ENCODE measurements around the gene FARSB.

Gene FARSB

GRCh38 chr2:222548992-222549391 is 106.9 kb downstream of the FARSB start:
- DNase-seq (ENCODE audit: low read depth in 2 of 2) = no peak

DNA sequence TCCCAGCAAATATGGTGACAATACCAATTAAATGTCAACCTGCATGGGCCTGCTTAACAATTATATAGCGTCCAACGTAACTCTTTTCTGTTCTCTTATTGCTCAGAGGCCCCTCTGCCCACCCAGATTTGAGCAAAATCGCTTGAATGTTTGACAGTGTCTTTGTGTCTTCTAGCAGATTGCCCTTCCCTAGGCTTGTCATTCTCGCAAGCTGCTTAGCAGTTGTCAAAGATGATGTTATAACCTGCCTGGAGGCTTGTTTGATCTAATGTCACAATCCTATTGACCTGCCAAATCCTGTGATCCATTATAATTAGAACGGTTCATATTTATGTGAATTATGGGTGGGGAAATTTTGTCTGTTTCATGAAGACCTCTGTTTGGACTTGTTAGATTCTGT is 108.8 kb downstream of the FARSB start:
- no peak for DNase-seq (ENCODE audit: low read depth in 2 of 2)

DNA sequence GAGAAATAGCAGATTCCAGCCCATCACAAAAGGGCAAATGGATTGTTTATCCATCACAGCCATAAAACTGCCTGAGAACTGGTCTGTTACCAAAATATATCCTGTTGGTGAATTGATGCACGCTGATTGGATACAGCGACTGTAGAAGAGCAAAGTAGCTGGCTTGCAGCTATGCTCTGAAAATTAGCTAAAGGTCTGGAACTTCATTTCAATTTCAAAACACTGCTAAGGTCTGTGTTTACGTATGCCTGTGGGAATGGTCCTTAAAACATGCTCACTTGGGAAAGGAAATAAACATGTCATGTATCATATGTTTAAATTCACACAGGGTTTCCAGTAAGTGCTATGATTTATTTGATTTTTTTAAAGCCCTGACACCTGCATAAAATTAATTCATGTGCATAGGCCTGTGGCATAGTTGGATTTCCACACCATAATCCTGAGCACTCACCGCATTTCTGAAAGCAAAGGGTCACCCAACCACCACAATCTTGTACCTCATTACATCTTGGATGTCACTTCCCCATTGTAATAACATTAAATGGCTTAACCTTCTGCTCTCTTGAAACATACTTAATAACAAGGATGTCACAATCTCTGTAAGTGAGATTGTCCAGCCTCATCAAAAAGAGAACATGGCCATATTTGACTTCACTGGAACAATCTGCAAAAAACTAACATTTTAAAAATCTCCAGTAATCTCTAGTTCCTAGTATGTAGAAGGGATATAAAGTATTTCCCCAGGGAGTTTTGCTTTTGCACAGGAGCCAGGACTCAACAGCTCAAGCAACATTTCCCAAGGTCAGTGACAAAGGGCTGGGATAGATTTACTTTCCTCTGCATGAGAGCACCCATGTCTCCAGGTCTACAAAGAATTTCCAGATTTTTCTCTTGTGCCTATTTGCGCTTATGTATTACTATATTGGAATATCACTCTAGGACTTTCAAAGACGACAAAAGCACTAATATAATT is 109.8 kb downstream of the FARSB start:
- no peak for DNase-seq (ENCODE audit: low read depth in 2 of 2)

DNA sequence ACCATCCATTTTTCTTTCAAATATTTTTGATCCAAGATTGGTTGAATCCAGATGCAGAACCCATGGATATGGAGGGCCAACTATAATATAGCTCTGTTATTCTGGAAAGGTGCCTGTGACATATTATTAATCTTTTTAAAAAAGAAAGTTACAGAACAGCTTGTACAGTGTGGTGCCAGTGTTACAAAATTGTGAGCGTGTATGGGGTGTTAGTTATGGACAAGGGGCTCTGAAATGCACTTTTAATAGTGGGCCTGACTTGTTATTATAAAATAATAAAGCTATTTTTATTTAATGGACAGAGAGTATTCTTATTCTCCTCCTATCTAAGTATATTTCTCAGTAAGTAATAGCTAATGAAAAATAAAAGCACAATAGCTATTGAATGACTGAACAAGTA is 111.2 kb downstream of the FARSB start:
- no peak for DNase-seq (ENCODE audit: low read depth in 2 of 2)

- no peak for DNase-seq (ENCODE audit: low read depth in 2 of 2)
These were observed 117.4 kb downstream of the FARSB start for GRCh38 chr2:222538535-222538934.

- DNase-seq (ENCODE audit: low read depth in 2 of 2) = no peak
These were observed 120.4 kb downstream of the FARSB start for GRCh38 chr2:222535477-222535876.

DNA sequence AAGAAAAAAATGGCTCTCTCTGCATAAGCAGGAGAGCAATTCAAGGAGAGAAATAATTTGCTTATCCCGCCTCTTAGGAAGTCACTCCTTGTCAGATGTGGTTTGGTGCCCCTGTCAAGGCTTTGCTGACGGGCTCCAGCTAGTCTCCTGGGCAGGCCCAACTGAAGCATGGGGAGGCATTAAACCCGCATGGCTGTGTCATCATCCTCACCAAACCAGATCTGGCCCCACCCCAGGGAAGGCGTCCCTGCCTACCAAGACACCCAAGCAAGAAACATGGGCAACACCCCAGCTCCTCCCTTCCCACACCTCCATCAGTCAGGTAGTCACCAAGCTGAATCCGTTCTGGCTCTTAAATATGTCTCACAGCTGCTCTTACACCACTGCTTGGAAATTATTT is 123.6 kb downstream of the FARSB start:
- no peak for DNase-seq (ENCODE audit: low read depth in 2 of 2)

DNA sequence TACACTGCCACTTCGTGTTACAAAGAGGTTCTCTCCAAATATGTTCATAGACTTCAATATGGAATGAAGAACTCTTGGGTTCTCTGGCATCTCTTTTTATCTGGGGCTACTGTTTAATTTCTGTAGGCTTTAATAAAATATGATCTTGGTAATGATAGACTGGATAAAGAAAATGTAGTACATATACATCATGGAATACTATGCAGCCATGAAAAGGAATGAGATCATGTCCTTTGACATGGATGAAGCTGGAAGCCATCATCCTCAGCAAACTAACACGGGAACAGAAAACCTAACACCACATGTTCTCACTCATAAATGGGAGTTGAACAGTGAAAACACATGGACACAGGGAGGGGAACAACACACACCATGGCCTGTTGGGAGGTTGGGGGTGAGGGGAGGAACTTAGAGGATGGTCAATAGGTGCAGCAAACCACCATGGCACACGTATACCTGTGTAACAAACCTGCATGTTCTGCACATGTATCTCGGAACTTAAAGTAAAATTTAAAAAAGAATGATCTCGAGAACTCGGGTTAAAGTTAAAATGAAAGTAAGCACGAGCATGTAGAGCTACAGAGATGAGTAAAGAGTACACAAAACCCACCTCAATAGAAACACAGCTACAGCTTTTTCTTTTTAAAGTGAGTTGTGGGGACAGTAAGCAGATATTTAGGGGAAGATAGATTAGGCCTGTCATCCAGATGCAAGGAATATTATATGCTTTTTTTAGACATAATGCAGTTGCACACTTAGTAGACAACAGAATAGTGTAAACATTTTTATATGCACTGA is 129.2 kb downstream of the FARSB start:
- no peak for DNase-seq (ENCODE audit: low read depth in 2 of 2)

DNA sequence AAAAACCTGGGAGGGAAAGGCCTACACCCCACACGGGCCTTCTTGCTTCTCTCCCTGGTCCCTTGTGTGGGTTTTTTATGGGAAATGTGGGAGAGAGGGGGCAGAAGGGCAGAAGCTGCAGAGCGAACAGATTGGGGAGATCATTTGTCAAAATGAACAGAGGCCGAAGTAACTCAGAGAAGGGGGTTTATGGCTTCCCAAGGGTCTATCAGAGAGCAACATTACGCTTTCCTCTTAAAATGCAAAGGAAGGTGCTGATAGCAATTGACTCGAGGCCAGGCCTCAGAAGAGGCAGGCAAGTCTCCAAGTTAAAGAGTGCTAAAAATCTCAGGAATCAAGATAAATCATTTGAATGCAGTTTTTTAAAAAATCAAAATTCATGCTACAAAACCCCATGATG is 130.1 kb downstream of the FARSB start:
- no peak for DNase-seq (ENCODE audit: low read depth in 2 of 2)

GRCh38 chr2:222523783-222524544 is 131.9 kb downstream of the FARSB start:
- DNase-seq (ENCODE audit: low read depth in 2 of 2) = no peak

- DNase-seq (ENCODE audit: low read depth in 2 of 2) = no peak
These were observed 133.8 kb downstream of the FARSB start for GRCh38 chr2:222522082-222522481.

GRCh38 chr2:222521099-222521498 is 134.8 kb downstream of the FARSB start:
- DNase-seq (ENCODE audit: low read depth in 2 of 2) = no peak

All from activated CD4-positive, alpha-beta T cell treated with anti-CD3 and anti-CD28 coated beads for 24 hours (primary cell).